ENCODE data around the gene URM1. TPM values are rescaled to one million over a fixed set of nuclear protein-coding genes. Genes with fewer than 3 reads are reported as not detected.

Gene URM1
- total and polyA plus RNA-seq, 10 of the 15 experiments (the other 5 are each of a cell fraction or from before 2014, with no cell fraction given) = 7.9 to 75.8 (median 63.7) TPM

- POLR2A ChIA-PET = interaction anchor here (0.9 kb wide), 1 partner anchor 50 kb away, joined by 3 read pairs; no protein-coding TSS in a partner anchor
- H3K4me2 ChIP-seq (ENCODE audit: control insufficient read depth, insufficient read depth) = no peak overlapping the region
- intact Hi-C loops (cut with micrococcal nuclease; ENCODE audit: unreplicated experiment) = no loop called here
- H3K27ac ChIP-seq (ENCODE audit: control insufficient read depth, insufficient read depth) = no peak overlapping the region
- no peaks in the 10 kb centered on the region for H3K27me3 ChIP-seq (replicated peaks in 1 of 2; ENCODE audit: control insufficient read depth in 2 of 2, insufficient read depth in 2 of 2, low read length in 1 of 2)
- no peak overlapping the region for H3K9ac ChIP-seq (ENCODE audit: control insufficient read depth, insufficient read depth, low read length)
- SMC1A ChIA-PET (ENCODE audit: uncharacterized antibody, unreplicated experiment) = no interaction called here
- H3K9me3 ChIP-seq (replicated peaks; ENCODE audit: control insufficient read depth, insufficient read depth, low read length) = no peaks in the 10 kb centered on the region
- ATAC-seq (no peak), FAIRE-seq (no peak), DNase-seq (ENCODE audit: low read depth, low spot score) (no peak)
- no TSS peak for BruUV-seq (replicated peaks)
- H2AFZ ChIP-seq (ENCODE audit: control insufficient read depth, low read depth, low read length) = no peak overlapping the region
- 74% methylated on average over 9 of the region's 9 CpGs for WGBS (ENCODE audit: insufficient coverage, insufficient replicate concordance, low lambda C conversion rate, missing lambda C conversion rate)
- no peak overlapping the region for H3K4me3 ChIP-seq
- peaks cover 29% of the 10 kb centered on the region for H3K79me2 ChIP-seq (ENCODE audit: control insufficient read depth, insufficient read depth, low read length)
- in situ Hi-C loops (cut with MboI) = no loop called here
- TF ChIP-seq RCOR1 (conservative IDR thresholded peaks at IDR 0.05; ENCODE audit: low read depth, low read length) (no peak), CEBPZ (IDR thresholded peaks at IDR 0.05; ENCODE audit: low read depth, low read length) (no peak), POLR2A (IDR thresholded peaks at IDR 0.05; ENCODE audit: low read depth, low read length) (no peak), SUPT20H (IDR thresholded peaks at IDR 0.05; ENCODE audit: borderline replicate concordance, control insufficient read depth, low read depth, low read length) (no peak), SP1 (IDR thresholded peaks at IDR 0.05; ENCODE audit: low read depth, low read length) (no peak), WRNIP1 (IDR thresholded peaks at IDR 0.05; ENCODE audit: borderline replicate concordance, low read depth, low read length) (no peak), PAX8 (IDR thresholded peaks at IDR 0.05) (no peak), FOS (IDR thresholded peaks at IDR 0.05; ENCODE audit: borderline replicate concordance, extremely low read depth, insufficient read length) (no peak), PRDM15 (CRISPR knock-in tag; IDR thresholded peaks at IDR 0.05) (no peak), HCFC1 (IDR thresholded peaks at IDR 0.05; ENCODE audit: low read length) (no peak), ZBTB33 (IDR thresholded peaks at IDR 0.05) (no peak), MYB (IDR thresholded peaks at IDR 0.05; ENCODE audit: borderline replicate concordance, low read depth, low read length) (no peak)
- CTCF ChIA-PET = interaction anchor here (1.0 to 4.0 kb wide), 2 partner anchors 7 to 51 kb away, joined by 4 to 61 read pairs; no protein-coding TSS in a partner anchor
- RAD21 ChIA-PET (ENCODE audit: unreplicated experiment) = interaction anchor here (2.7 kb wide), 1 partner anchor 51 kb away, joined by 11 read pairs; the partner anchor contains the start of gene CERCAM
- no peaks in the 10 kb centered on the region for H3K36me3 ChIP-seq (ENCODE audit: control insufficient read depth in 2 of 2, insufficient read depth in 2 of 2, low read length in 1 of 2)
- H3K4me1 ChIP-seq (ENCODE audit: control insufficient read depth, insufficient read depth, low read length) = no peaks in the 10 kb centered on the region
- H4K20me1 ChIP-seq (ENCODE audit: control insufficient read depth, insufficient read depth) = no peaks in the 10 kb centered on the region
Observed at GRCh38 chr9:128369024-128369706, 2.0 kb upstream of the URM1 start.

Measured in GM12878 (cell line).